GM12878 (cell line): ENCODE measurements around the gene YRDC. TPM values are rescaled to one million over a fixed set of nuclear protein-coding genes. Genes with fewer than 3 reads are reported as not detected.
A peak's percentile ranks its signal among the peaks of the same experiment; 100 is the strongest.

Experiments used
- ATAC-seq: fragments of 200-7000 bp; cut with Tn5 transposase; 3 replicates; pipeline ENCODE4 v1.9.1; 2020; ENCODE audit warnings: mild to moderate bottlenecking, moderate library complexity
- BruUV-seq: library from RNA; stranded (reverse); fragments of 400-500 nt; replicated peaks from 2 replicates; lab custom pipeline; 2021; lab: Mats Ljungman, UMichigan
- CTCF ChIA-PET: fragments of 300-600 bp; sonication (Branson Sonifier 250); formaldehyde crosslinking; extraction: SDS; loops from one replicate; lab custom pipeline; 2021; ENCODE audit warnings: inconsistent platforms; lab: Yijun Ruan, JAX
- POLR2A ChIA-PET: fragments of 350-600 bp; formaldehyde crosslinking; extraction: SDS; loops from one replicate; lab custom pipeline; 2021; ENCODE audit warnings: inconsistent platforms; lab: Charles Lee
- RAD21 ChIA-PET: fragments of 300-600 bp; sonication (Branson Sonifier 250); formaldehyde crosslinking; loops from one replicate; lab custom pipeline; 2023; ENCODE audit warnings: antibody characterized with exemption; ENCODE audit not compliant: unreplicated experiment; lab: Charles Lee
- SMC1A ChIA-PET: fragments of 300-600 bp; sonication (Branson Sonifier 250); formaldehyde crosslinking; loops from one replicate; lab custom pipeline; 2023; ENCODE audit not compliant: unreplicated experiment, uncharacterized antibody; lab: Charles Lee
- DNase-seq: peaks from one replicate; pipeline ENCODE4 v3.0.0-alpha.2; 2011; ENCODE audit warnings: low read depth, low spot score
- FAIRE-seq: peaks from 3 replicates; lab custom pipeline; 2011; peaks lifted over from hg19 to GRCh38; lab: Jason Lieb, UNC
- H2AFZ ChIP-seq: 2 replicates; pipeline ENCODE4 v1.6.0; 2011; ENCODE audit warnings: low read depth, low read length, control low read depth; ENCODE audit not compliant: control insufficient read depth
- H3K27ac ChIP-seq: 2 replicates; pipeline ENCODE4 v1.5.1; 2011; ENCODE audit warnings: control low read depth; ENCODE audit not compliant: control insufficient read depth, insufficient read depth
- H3K27me3 ChIP-seq, 2 experiments: replicated peaks in 1 of 2; 2 replicates each; pipeline versions ENCODE4 v1.6.0 to v1.6.1; 2011; ENCODE audit warnings: low read length in 1 of 2; ENCODE audit not compliant: control insufficient read depth in 2 of 2, insufficient read depth in 2 of 2
- H3K36me3 ChIP-seq, 2 experiments: 2 replicates each; pipeline ENCODE4 v1.5.1; 2011; ENCODE audit warnings: low read length in 1 of 2; ENCODE audit not compliant: control insufficient read depth in 2 of 2, insufficient read depth in 2 of 2
- H3K4me1 ChIP-seq: 2 replicates; pipeline ENCODE4 v1.6.1; 2011; ENCODE audit warnings: mild to moderate bottlenecking, low read length, moderate library complexity, mixed read lengths; ENCODE audit not compliant: control insufficient read depth, insufficient read depth
- H3K4me2 ChIP-seq: 2 replicates; pipeline ENCODE4 v1.6.0; 2011; ENCODE audit warnings: control low read depth; ENCODE audit not compliant: control insufficient read depth, insufficient read depth
- H3K4me3 ChIP-seq: fragments of 200-600 bp; sonication (generic); 2 replicates; pipeline ENCODE4 v1.5.1; 2016
- H3K79me2 ChIP-seq: 2 replicates; pipeline ENCODE4 v1.6.0; 2011; ENCODE audit warnings: low read length; ENCODE audit not compliant: control insufficient read depth, insufficient read depth
- H3K9ac ChIP-seq: 2 replicates; pipeline ENCODE4 v1.8.0; 2011; ENCODE audit warnings: low read length, control low read depth, mixed read lengths; ENCODE audit not compliant: control insufficient read depth, insufficient read depth
- H3K9me3 ChIP-seq: replicated peaks from 3 replicates; pipeline ENCODE4 v1.5.1; 2011; ENCODE audit warnings: mild to moderate bottlenecking, low read length; ENCODE audit not compliant: control insufficient read depth, insufficient read depth
- H4K20me1 ChIP-seq: 2 replicates; pipeline ENCODE4 v1.6.0; 2011; ENCODE audit not compliant: control insufficient read depth, insufficient read depth
- ZBTB11 ChIP-seq: fragments of 450-650 bp; formaldehyde crosslinking; IDR thresholded peaks from 2 replicates; pipeline ENCODE4 v1.5.0; 2022; ENCODE audit warnings: mild to moderate bottlenecking, missing genetic modification characterization
- in situ Hi-C: fragments of 300-500 bp; cut with MboI; formaldehyde crosslinking; loops from 9 replicates; pipeline ENCODE4 v1.14.3; 2018; ENCODE audit warnings: mixed read lengths
- intact Hi-C: fragments of 100-400 bp; cut with micrococcal nuclease; formaldehyde crosslinking; loops from one replicate; pipeline ENCODE4 v1.14.2; 2022; ENCODE audit not compliant: unreplicated experiment
- polyA plus RNA-seq, 11 experiments: library from polyadenylated mRNA; depleted of rRNA in 4 of 11; unstranded in 6 of 11; stranded (reverse) in 5 of 11; fragments of >200 nt; fragmentation: Nextera tagmentation in 4 of 11; fragmentation: Illumina TruSeq in 1 of 11; extraction: Ambion mirVana in 4 of 11; extraction: Trizol in 1 of 11; gene quantifications; 1 replicate in 1 of 11; 2 replicates in 10 of 11; pipeline versions ENCODE4 v1.2.1 to v1.2.3, GENCODE V29; 2011 to 2016; ENCODE audit warnings: inconsistent platforms in 2 of 11, missing spikeins in 2 of 11, low read depth in 1 of 11
- total RNA-seq, 4 experiments: library from RNA; depleted of rRNA in 3 of 4; stranded (reverse); fragments of >200 nt in 3 of 4; fragmentation: Illumina TruSeq in 1 of 4; extraction: Trizol in 1 of 4; gene quantifications; 2 replicates each; pipeline versions ENCODE4 v1.2.1 to v1.2.3, GENCODE V29; 2013 to 2021

Gene YRDC
- total and polyA plus RNA-seq, 10 of the 15 experiments (the other 5 are each of a cell fraction or from before 2014, with no cell fraction given), result 2.9 to 36.2 (median 19.3) TPM

GRCh38 chr1:37851262-37851661 is 43.3 kb upstream of the YRDC start:
- TF ChIP-seq ZBTB11, result no peak
- ATAC-seq, result no peak
- H3K79me2 ChIP-seq, result peaks cover 54% of the 10 kb centered on the region
- H3K4me1 ChIP-seq, result peaks cover 10% of the 10 kb centered on the region
- ChIA-PET SMC1A (interaction anchor here (0.8 to 1.8 kb wide), 6 partner anchors 8 to 143 kb away, joined by 3 to 5 read pairs (median 3); partner anchors contain the start of gene MTF1), POLR2A (interaction anchor here (1.0 to 2.2 kb wide), 5 partner anchors 8 to 43 kb away, joined by 3 to 13 read pairs (median 5); partner anchors contain the start of genes C1orf122, MTF1 and YRDC), RAD21 (interaction anchor here (2.3 kb wide), 1 partner anchor 8 kb away, joined by 12 read pairs; the partner anchor contains the start of gene MTF1), CTCF (interaction anchor here (0.5 to 2.9 kb wide), 8 partner anchors 9 to 1114 kb away, joined by 3 to 18 read pairs (median 4); partner anchors contain the start of genes C1orf122, MTF1 and YRDC)
- no peak overlapping the region for H2AFZ ChIP-seq
- no peaks in the 10 kb centered on the region for H3K27me3 ChIP-seq
- peak overlapping the region; percentile 17; the same call in 1 of the 2 replicates for H3K4me3 ChIP-seq
- no TSS peak for BruUV-seq
- H3K36me3 ChIP-seq, result peaks cover 0 to 8% of the 10 kb centered on the region in 2 experiments; a peak in 3 of 4 replicates
- in situ Hi-C loops (no loop called here), intact Hi-C loops (no loop called here)
- FAIRE-seq, result no peak
- no peak overlapping the region for H3K9ac ChIP-seq
- no peak overlapping the region for H3K4me2 ChIP-seq
- no peak for DNase-seq
- no peak overlapping the region for H3K27ac ChIP-seq
- H4K20me1 ChIP-seq, result no peaks in the 10 kb centered on the region
- H3K9me3 ChIP-seq, result no peaks in the 10 kb centered on the region
